Spinal cord (tissue), 10 donors: Measurements from ENCODE around the gene DCTD. TPM values are rescaled to one million over a fixed set of nuclear protein-coding genes. Genes with fewer than 3 reads are reported as not detected.

Source experiments
- DNase-seq, 6 donors: peaks; one replicate each; pipeline versions ENCODE4 v3.0.0 to v3.0.0-alpha.2; 2013 to 2015; ENCODE audit warnings: low spot score in 6 of 6, low read depth in 4 of 6
- H3K27ac ChIP-seq: one replicate; pipeline ENCODE4 v1.5.1; 2013; ENCODE audit warnings: low read depth, low read length, control low read depth
- H3K27me3 ChIP-seq: one replicate; pipeline ENCODE4 v1.6.1; 2013; ENCODE audit warnings: low read length; ENCODE audit not compliant: control insufficient read depth, insufficient read depth
- H3K36me3 ChIP-seq: one replicate; pipeline ENCODE4 v1.6.1; 2013; ENCODE audit warnings: low read length; ENCODE audit not compliant: control insufficient read depth, insufficient read depth
- H3K4me1 ChIP-seq: one replicate; pipeline ENCODE4 v1.6.1; 2013; ENCODE audit warnings: low read length; ENCODE audit not compliant: control insufficient read depth, insufficient read depth
- H3K4me3 ChIP-seq: one replicate; pipeline ENCODE4 v1.5.1; 2013; ENCODE audit warnings: low read depth, low read length, control low read depth
- H3K9me3 ChIP-seq: one replicate; pipeline ENCODE4 v1.6.1; 2013; ENCODE audit warnings: low read length; ENCODE audit not compliant: control insufficient read depth, insufficient read depth
- WGBS: methylation state at CpG from one replicate; pipeline ENCODE4 v1.1.5; 2013; ENCODE audit warnings: missing lambda C conversion rate; ENCODE audit not compliant: insufficient coverage; 5-methylcytosine and 5-hydroxymethylcytosine counted together
- polyA plus RNA-seq, 2 donors: library from polyadenylated mRNA; unstranded; fragments of 120-200 nt; gene quantifications; one replicate each; pipeline ENCODE4 v1.2.1, GENCODE V29; 2013; ENCODE audit not compliant: insufficient read length in 2 of 2
- total RNA-seq, 2 donors: library from RNA; depleted of rRNA in 1 of 2; stranded (reverse); fragments of 120-200 nt in 1 of 2; fragments of >200 nt in 1 of 2; gene quantifications; one replicate each; pipeline versions ENCODE4 v1.2.3 to v1.2.4, GENCODE V29; 2013 to 2014
- donor health status: healthy.

DCTD gene
- total and polyA plus RNA-seq, 4 donors, result 43.4 to 71.8 (median 62.4) TPM

DNA sequence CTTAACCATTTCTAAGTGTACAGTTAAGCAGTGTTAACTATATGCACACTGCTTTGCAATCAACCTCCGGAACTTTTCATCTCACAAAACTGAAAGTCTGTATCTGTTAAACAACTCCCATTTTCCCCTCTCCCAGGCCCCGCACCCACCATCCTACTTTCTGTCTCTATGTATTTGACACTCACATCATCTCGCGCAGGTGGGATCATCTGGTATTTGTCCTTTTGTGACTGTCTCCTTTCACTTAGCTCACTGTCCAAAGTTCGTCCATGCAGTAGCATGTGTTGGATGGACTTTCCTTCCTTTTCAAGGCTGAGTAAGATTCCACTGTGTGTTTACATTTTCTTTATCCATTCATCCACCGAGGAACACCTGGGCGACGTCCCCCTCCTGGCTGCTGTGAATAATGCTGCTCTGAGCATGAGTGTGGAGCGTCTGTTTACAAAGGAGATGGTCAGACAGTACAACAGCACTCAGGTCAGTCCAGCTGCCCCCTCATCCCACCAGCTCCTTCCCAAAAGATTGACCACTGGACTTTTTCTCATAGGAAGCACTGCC, 39.8 kb downstream of the DCTD start:
- Histone ChIP-seq H3K27me3 (peaks cover 19% of the 10 kb centered on the region), H3K27ac (no peak overlapping the region), H3K9me3 (no peaks in the 10 kb centered on the region), H3K4me3 (no peak overlapping the region), H3K36me3 (no peaks in the 10 kb centered on the region), H3K4me1 (peaks cover 64% of the 10 kb centered on the region)
- WGBS, result 89% methylated on average over 6 of the region's 9 CpGs
- no peak for DNase-seq

DNA sequence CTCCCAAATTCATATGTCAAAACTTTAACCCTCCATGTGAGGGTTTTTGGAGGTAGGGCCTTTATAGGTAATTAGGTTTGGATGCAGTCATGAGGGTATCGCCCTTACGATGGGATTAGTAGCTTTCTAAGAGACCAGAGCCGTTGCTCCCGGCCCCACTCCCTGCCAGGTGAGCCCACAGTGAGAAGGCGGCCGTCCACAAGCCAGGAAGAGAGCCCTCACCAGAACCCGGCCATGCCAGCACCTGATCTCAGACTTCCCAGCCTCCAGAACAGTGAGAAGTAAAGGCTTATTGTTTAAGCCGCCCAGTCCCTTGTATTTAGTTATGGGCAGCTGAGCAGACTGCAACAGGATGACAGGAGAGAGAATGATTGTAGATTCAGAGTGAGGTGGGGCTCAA, 40.8 kb downstream of the DCTD start:
- no peaks in the 10 kb centered on the region for H3K9me3 ChIP-seq
- no peak overlapping the region for H3K27ac ChIP-seq
- peaks cover 19% of the 10 kb centered on the region for H3K27me3 ChIP-seq

DNA sequence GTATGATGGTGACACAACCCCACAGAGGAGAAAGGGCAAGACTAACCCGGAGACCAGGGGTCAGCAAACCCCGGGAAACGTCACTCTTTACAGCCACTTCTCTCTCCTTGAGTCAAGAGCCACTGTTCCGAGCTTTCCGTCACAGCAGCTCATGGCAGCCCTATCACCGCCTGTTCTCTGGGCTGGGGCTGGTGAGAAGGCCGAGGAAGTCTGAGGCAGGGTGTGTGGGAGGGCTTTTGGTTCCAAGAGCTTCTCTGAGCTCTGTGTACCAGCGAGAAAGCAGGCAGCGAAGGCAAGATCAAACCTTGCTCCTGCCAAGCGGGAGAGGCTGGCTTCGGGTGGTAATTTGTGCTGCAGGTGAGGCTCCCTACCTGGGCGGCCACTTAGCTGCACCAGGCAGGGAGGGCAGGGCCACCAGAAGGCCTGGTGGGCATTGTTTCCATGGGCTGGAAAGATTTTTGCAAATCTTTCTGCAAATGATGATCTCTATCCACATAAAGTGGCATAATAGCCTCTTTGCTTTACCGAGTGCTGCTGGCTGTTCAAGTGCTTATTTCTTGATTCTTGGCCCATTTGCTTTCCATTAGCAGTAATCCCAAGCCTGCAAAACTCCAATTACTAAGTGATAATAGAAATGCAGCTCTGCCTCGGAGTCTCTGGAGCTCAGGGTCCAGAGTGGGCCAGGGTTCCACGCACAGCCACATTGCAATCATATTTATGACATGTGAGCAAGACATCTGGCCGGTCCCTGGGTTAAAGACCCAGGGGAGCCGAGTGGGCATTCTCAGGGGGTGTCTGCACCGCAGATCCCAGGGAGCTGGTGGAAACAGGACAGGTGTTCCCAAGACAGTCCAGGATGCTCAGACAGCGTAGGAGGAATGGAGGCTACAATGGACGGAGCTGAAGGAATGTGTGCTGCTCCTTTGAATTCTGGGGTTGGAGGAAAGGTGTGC, 41.5 kb downstream of the DCTD start:
- H3K9me3 ChIP-seq, result no peaks in the 10 kb centered on the region
- DNase-seq, result peak in 1 of 6 donors; percentile 80
- no peaks in the 10 kb centered on the region for H3K36me3 ChIP-seq
- peaks cover 19% of the 10 kb centered on the region for H3K27me3 ChIP-seq
- no peak overlapping the region for H3K4me3 ChIP-seq
- peaks cover 49% of the 10 kb centered on the region for H3K4me1 ChIP-seq
- no peak overlapping the region for H3K27ac ChIP-seq
- WGBS, result 76% methylated on average over 15 of the region's 20 CpGs

More for the DNA sequence above, 40.8 kb downstream of the DCTD start:
- no peak for DNase-seq
- H3K36me3 ChIP-seq, result no peaks in the 10 kb centered on the region
- H3K4me3 ChIP-seq, result no peak overlapping the region
- peaks cover 56% of the 10 kb centered on the region for H3K4me1 ChIP-seq
- no CpG with 5 or more reads among the region's 8 CpGs for WGBS

DNA sequence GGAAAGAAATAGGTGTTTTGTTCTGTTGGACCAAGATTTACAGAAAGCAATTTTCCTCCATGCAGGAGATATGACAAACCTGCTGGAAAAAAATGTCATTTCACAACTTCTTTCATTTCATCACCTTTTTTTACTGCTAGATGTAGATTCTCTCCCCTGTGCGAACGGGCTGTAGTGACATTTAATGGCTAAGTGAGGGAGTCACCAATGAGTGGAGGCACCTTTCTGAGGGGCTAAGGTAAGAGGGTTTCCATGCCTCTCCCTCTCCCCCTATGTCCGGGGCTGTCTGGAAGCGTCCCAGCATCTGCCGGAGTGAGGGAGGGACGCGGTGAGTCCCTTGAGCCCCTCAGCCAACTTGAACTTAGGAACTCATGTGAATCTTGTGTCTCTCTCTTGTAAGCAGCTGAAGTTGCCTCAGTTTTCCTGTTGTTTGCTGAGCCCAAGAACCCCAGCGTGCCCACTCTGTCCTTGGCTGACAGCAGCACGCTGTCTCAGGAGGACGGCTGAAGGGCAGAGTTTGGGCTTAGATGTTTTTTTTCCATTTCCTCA, 42.3 kb downstream of the DCTD start:
- Histone ChIP-seq H3K4me3 (no peak overlapping the region), H3K27ac (no peak overlapping the region), H3K9me3 (no peaks in the 10 kb centered on the region), H3K27me3 (peaks cover 19% of the 10 kb centered on the region), H3K36me3 (no peaks in the 10 kb centered on the region), H3K4me1 (peaks cover 40% of the 10 kb centered on the region)
- DNase-seq, result peak in 1 of 6 donors; percentile 78
- whole genome bisulfite sequencing, result 80% methylated on average over 6 of the region's 10 CpGs

DNA sequence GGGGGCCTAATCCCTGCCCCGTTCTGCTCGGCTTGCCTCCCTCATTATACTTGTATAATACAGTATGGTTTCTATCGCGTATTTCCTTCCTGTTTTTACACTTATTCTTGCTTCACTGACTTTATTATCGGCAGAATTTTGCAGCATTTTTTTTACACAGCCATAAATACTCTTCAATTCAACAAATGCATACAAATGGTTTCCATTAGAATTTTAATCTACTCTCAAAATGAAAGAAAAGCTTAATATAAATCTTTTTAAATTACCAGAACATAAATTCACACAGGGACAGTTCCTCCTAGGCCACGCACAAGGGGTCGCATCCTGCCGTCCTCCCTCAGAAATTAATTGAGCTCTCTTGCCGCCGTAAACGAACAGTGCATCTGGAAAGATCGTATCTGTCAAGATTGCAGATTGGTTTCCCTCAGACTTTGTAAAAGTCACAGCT, 42.9 kb downstream of the DCTD start:
- Histone ChIP-seq H3K27me3 (peaks cover 19% of the 10 kb centered on the region), H3K4me1 (peaks cover 38% of the 10 kb centered on the region), H3K27ac (no peak overlapping the region), H3K9me3 (no peaks in the 10 kb centered on the region), H3K4me3 (no peak overlapping the region), H3K36me3 (no peaks in the 10 kb centered on the region)
- WGBS, result 26% methylated on average over 6 of the region's 12 CpGs
- no peak for DNase-seq

DNA sequence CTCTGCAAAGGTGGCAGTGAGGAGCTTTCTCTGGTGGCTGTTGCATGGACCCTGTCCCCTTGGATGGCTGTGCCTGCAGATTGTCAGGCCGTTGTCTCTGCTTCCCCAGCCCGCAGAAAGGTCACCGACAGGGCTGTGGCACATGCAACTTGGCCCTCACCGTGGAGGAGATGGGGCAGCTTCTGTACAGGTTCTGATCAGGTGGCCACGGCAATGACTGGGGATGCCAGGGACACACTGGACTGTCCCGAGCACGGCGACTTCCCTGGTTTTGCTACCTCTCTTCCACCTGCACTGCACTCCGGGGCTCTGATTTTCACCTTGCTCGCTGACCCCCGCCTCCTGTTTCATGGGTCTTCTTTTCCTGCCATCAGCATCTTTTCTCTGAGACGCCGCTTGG, 43.5 kb downstream of the DCTD start:
- H3K4me1 ChIP-seq, result peaks cover 33% of the 10 kb centered on the region
- no peak for DNase-seq
- WGBS, result 89% methylated on average over 11 of the region's 13 CpGs
- no peaks in the 10 kb centered on the region for H3K9me3 ChIP-seq
- peaks cover 16% of the 10 kb centered on the region for H3K27me3 ChIP-seq
- no peaks in the 10 kb centered on the region for H3K36me3 ChIP-seq
- H3K27ac ChIP-seq, result no peak overlapping the region
- H3K4me3 ChIP-seq, result no peak overlapping the region

DNA sequence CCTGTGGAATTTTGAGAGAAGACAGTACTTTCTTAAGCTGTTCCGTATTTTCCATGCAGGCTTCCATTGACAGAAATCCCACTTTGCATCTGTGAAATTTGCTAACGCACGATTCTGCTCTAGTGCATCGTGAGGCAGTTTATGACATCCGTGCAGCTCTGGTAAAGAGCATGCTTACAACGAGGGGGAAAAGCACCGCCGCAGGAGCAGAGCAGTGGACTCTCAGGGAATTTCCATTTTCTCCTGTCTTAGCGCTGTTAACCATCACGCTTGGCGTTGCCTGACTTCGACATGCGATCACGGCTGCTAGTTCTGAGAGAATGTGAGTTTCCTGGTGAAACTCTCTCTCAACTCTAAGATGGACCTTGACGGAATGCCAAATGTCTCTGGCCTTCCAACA, 43.9 kb downstream of the DCTD start:
- peaks cover 12% of the 10 kb centered on the region for H3K27me3 ChIP-seq
- H3K27ac ChIP-seq, result no peak overlapping the region
- 82% methylated on average over 15 of the region's 15 CpGs for WGBS

DNA sequence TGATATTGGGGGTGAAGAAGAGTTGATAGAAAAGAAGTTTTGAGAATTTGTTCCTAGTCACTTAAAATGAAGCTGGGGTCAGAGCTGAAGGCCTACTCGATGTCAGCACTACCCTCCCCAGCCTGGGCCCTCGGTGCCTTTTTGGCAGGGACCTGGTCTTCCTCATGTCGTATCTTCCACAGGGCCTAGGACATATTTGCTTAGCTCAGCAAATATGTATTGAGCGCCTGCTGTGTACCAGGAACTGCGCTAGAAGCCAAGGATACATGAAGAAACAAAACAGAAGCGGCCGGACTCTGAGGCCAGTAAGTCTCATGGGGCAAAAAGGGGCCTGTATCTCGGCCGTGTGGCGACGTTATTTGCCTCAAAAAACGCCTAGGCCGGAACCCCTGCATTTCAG, 44.3 kb downstream of the DCTD start:
- H3K27ac ChIP-seq, result no peak overlapping the region
- H3K9me3 ChIP-seq, result no peaks in the 10 kb centered on the region
- peaks cover 29% of the 10 kb centered on the region for H3K4me1 ChIP-seq
- H3K27me3 ChIP-seq, result peaks cover 12% of the 10 kb centered on the region
- 95% methylated on average over 13 of the region's 13 CpGs for WGBS
- H3K4me3 ChIP-seq, result no peak overlapping the region
- no peaks in the 10 kb centered on the region for H3K36me3 ChIP-seq
- DNase-seq, result no peak

More for the DNA sequence above, 43.9 kb downstream of the DCTD start:
- Histone ChIP-seq H3K36me3 (no peaks in the 10 kb centered on the region), H3K4me1 (peaks cover 29% of the 10 kb centered on the region), H3K4me3 (no peak overlapping the region), H3K9me3 (no peaks in the 10 kb centered on the region)
- DNase-seq, result peak in 1 of 6 donors; percentile 76

DNA sequence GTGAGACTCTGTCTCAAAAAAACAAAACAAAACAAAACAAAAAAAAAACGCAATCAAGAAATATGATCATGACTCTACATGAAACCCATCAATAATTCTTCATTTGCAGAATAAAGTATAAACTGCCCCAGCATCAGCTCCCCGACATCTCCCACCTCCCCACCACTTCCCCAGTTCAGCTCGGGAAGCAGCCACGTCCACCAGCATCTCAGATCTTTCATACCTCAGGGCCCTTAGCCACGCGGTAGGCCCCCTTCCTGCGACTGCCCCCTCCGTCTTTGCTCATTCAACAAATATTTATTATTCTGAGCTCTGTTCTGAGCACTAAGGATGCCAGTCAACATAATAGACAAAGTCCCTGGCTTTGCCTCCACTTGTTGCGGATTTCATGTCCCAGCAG, 45.6 kb downstream of the DCTD start:
- no peak overlapping the region for H3K27ac ChIP-seq
- H3K4me1 ChIP-seq, result peaks cover 29% of the 10 kb centered on the region
- H3K4me3 ChIP-seq, result no peak overlapping the region
- no peaks in the 10 kb centered on the region for H3K9me3 ChIP-seq
- no peaks in the 10 kb centered on the region for H3K36me3 ChIP-seq
- WGBS, result 80% methylated on average over 8 of the region's 9 CpGs
- H3K27me3 ChIP-seq, result peaks cover 10% of the 10 kb centered on the region
- DNase-seq, result no peak
